K562 (cell line): ENCODE measurements around the gene HGS. TPM values are rescaled to one million over a fixed set of nuclear protein-coding genes. Genes with fewer than 3 reads are reported as not detected.

ENCODE experiments used
- COPS2 ChIP-seq: fragments of 450-650 bp; conservative IDR thresholded peaks from 2 replicates; pipeline ENCODE4 v1.6.1; 2016; ENCODE audit warnings: mild to moderate bottlenecking, moderate library complexity
- E2F8 ChIP-seq: fragments of 450-650 bp; IDR thresholded peaks from 2 replicates; pipeline ENCODE4 v1.7.1; 2018; ENCODE audit warnings: mild to moderate bottlenecking, low read depth; ENCODE audit not compliant: partially characterized antibody
- ETV1 ChIP-seq: fragments of 450-650 bp; conservative IDR thresholded peaks from 2 replicates; pipeline ENCODE4 v1.6.1; 2016; ENCODE audit warnings: missing genetic modification characterization, control low read depth, low read depth, missing compliant biosample characterization
- GATAD2A ChIP-seq: fragments of 450-650 bp; IDR thresholded peaks from 2 replicates; pipeline ENCODE4 v1.6.1; 2017
- HDAC1 ChIP-seq, 2 experiments: fragments of 450-650 bp; IDR thresholded peaks; 2 replicates each; pipeline ENCODE4 v1.6.1; 2016 to 2017; ENCODE audit warnings: inconsistent platforms in 1 of 2, mild to moderate bottlenecking in 1 of 2, moderate library complexity in 1 of 2
- HEY1 ChIP-seq: fragments of 250-450 bp; sonication (Bioruptor Pico); IDR thresholded peaks from 2 replicates; pipeline ENCODE4 v1.5.0; 2020; ENCODE audit warnings: mild to moderate bottlenecking, moderate library complexity, borderline replicate concordance
- JUND ChIP-seq, 2 experiments: IDR thresholded peaks; 2 replicates in 1 of 2; 3 replicates in 1 of 2; pipeline ENCODE4 v1.6.1; 2011; ENCODE audit warnings: borderline replicate concordance in 2 of 2, low read depth in 2 of 2, low read length in 2 of 2, improper control_type of control experiment in 1 of 2, missing biosample characterization in 1 of 2, missing genetic modification characterization in 1 of 2, missing genetic modification reagents in 1 of 2
- KLF6 ChIP-seq: fragments of 250-450 bp; sonication (Bioruptor Pico); IDR thresholded peaks from 2 replicates; pipeline ENCODE4 v1.4.0; 2020; ENCODE audit warnings: mild to moderate bottlenecking, moderate library complexity, borderline replicate concordance
- MCM5 ChIP-seq: fragments of 450-650 bp; IDR thresholded peaks from 2 replicates; pipeline ENCODE4 v1.6.1; 2016; ENCODE audit warnings: low read depth
- NFRKB ChIP-seq: fragments of 450-650 bp; IDR thresholded peaks from 2 replicates; pipeline ENCODE4 v1.6.1; 2016; ENCODE audit warnings: low read depth
- NR2C1 ChIP-seq, 2 experiments: fragments of 450-650 bp; IDR thresholded peaks; 2 replicates each; pipeline ENCODE4 v1.6.1; 2017; ENCODE audit warnings: mild to moderate bottlenecking in 2 of 2, antibody characterized with exemption in 1 of 2, inconsistent platforms in 1 of 2, missing compliant biosample characterization in 1 of 2, missing genetic modification characterization in 1 of 2
- PHB ChIP-seq: fragments of 250-450 bp; sonication (Bioruptor Pico); IDR thresholded peaks from 2 replicates; pipeline ENCODE4 v1.5.0; 2021
- PHF20 ChIP-seq: fragments of 450-650 bp; IDR thresholded peaks from 2 replicates; pipeline ENCODE4 v1.6.1; 2018; ENCODE audit not compliant: partially characterized antibody
- RHOXF2B ChIP-seq: fragments of 250-450 bp; sonication (Bioruptor Pico); conservative IDR thresholded peaks from 2 replicates; pipeline ENCODE4 v1.5.1; 2021
- SNRNP70 ChIP-seq: fragments of 200-400 bp; formaldehyde crosslinking; optimal IDR thresholded peaks from 2 replicates; pipeline ENCODE3; 2017; ENCODE audit warnings: low read depth, low read length
- STAG1 ChIP-seq: sonication (generic); formaldehyde crosslinking; IDR thresholded peaks from 2 replicates; pipeline ENCODE4 v1.5.0; 2020; ENCODE audit warnings: missing genetic modification reagents, borderline replicate concordance
- ZBTB49 ChIP-seq: sonication (generic); formaldehyde crosslinking; IDR thresholded peaks from 2 replicates; pipeline ENCODE4 v1.8.0; 2022; ENCODE audit warnings: missing genetic modification reagents, mild to moderate bottlenecking, borderline replicate concordance
- ZNF384 ChIP-seq: IDR thresholded peaks from 2 replicates; pipeline ENCODE4 v1.6.1; 2012; ENCODE audit warnings: low read depth, low read length, improper control_type of control experiment
- ZNF740 ChIP-seq, 3 experiments: fragments of 200-800 bp in 1 of 3; sonication (Bioruptor generic) in 1 of 3; sonication (generic) in 1 of 3; formaldehyde crosslinking in 1 of 3; IDR thresholded peaks; 2 replicates each; pipeline versions ENCODE4 v1.6.1 to v1.8.0; 2016 to 2022; ENCODE audit warnings: mild to moderate bottlenecking in 2 of 3, missing compliant biosample characterization in 2 of 3, missing genetic modification characterization in 2 of 3, missing genetic modification reagents in 1 of 3
- ZNF780A ChIP-seq: fragments of 250-450 bp; sonication (Bioruptor Pico); IDR thresholded peaks from 2 replicates; pipeline ENCODE4 v1.5.0; 2021; ENCODE audit warnings: mild to moderate bottlenecking
- polyA plus RNA-seq, 8 experiments: library from polyadenylated mRNA; depleted of rRNA in 4 of 8; stranded (reverse) in 5 of 8; unstranded in 3 of 8; fragments of >200 nt; fragmentation: Nextera tagmentation in 2 of 8; fragmentation: Illumina TruSeq in 1 of 8; extraction: Ambion mirVana in 2 of 8; extraction: Trizol in 1 of 8; gene quantifications; 2 replicates each; pipeline versions ENCODE4 v1.2.1 to v1.2.3, GENCODE V29; 2011 to 2014; ENCODE audit warnings: inconsistent platforms in 1 of 8, missing spikeins in 1 of 8
- total RNA-seq, 7 experiments: library from RNA; depleted of rRNA in 6 of 7; stranded (reverse); fragments of >200 nt in 6 of 7; fragmentation: Illumina TruSeq in 2 of 7; extraction: Trizol in 2 of 7; gene quantifications; 2 replicates each; pipeline versions ENCODE4 v1.2.1 to v1.2.3, GENCODE V29; 2011 to 2021; ENCODE audit warnings: low replicate concordance in 1 of 7

Gene HGS
- total and polyA plus RNA-seq, 9 of the 15 experiments (the other 6 are each of a cell fraction or from before 2014, with no cell fraction given), result 3.9 to 176 (median 77.1) TPM

- TF ChIP-seq HDAC1 (IDR thresholded peaks at IDR 0.05) (peak in 1 of 2 experiments; percentile 84; a peak in 2 of 4 replicates), PHB (CRISPR knock-in tag) (no peak), ETV1 (no peak), RHOXF2B (no peak), PHF20 (peak; percentile 69), KLF6 (CRISPR knock-in tag) (no peak), ZNF384 (no peak), MCM5 (no peak), JUND (IDR thresholded peaks at IDR 0.05; ENCODE audit: borderline replicate concordance, low read depth, low read length) (no peak), JUND (tag; IDR thresholded peaks at IDR 0.05; ENCODE audit: borderline replicate concordance, low read depth, low read length) (no peak), ZNF740 (CRISPR knock-in tag; IDR thresholded peaks at IDR 0.05) (0 out of 2 replicates have a peak, but pooled peaks have one; percentile 34), ZNF740 (tag; IDR thresholded peaks at IDR 0.05) (no peak), ZNF780A (no peak), STAG1 (CRISPR knock-in tag) (no peak), NFRKB (no peak), GATAD2A (no peak), ZBTB49 (CRISPR knock-in tag) (no peak), HEY1 (CRISPR knock-in tag) (no peak), E2F8 (peak; percentile 97), COPS2 (no peak), SNRNP70 (no peak), NR2C1 (IDR thresholded peaks at IDR 0.05) (no peak), NR2C1 (tag; IDR thresholded peaks at IDR 0.05) (no peak)
Measured at GRCh38 chr17:81683584-81684441, at the start of gene HGS, which contains the start of gene ARL16 (continued).
